IPS DF 6.9 (cell line): ENCODE measurements around the gene PRRT4.

Source experiments
- DNase-seq: peaks from one replicate; pipeline ENCODE4 v3.0.0-alpha.2; 2013; ENCODE audit warnings: low read depth, low spot score
- H3K27ac ChIP-seq: one replicate; pipeline ENCODE4 v1.5.1; 2013; ENCODE audit warnings: low read length, control low read depth
- H3K27me3 ChIP-seq: 2 replicates; pipeline ENCODE4 v1.6.1; 2013; ENCODE audit warnings: mild to moderate bottlenecking, low read length; ENCODE audit not compliant: control insufficient read depth, insufficient read depth
- H3K36me3 ChIP-seq: 2 replicates; pipeline ENCODE4 v1.6.1; 2013; ENCODE audit warnings: low read length; ENCODE audit not compliant: control insufficient read depth, insufficient read depth
- H3K4me1 ChIP-seq: 2 replicates; pipeline ENCODE4 v1.6.1; 2013; ENCODE audit warnings: low read length; ENCODE audit not compliant: control insufficient read depth, insufficient read depth
- H3K4me3 ChIP-seq: 2 replicates; pipeline ENCODE4 v1.5.1; 2013; ENCODE audit warnings: mild to moderate bottlenecking, low read length
- H3K9me3 ChIP-seq: 2 replicates; pipeline ENCODE4 v1.6.1; 2013; ENCODE audit warnings: low read length, inconsistent platforms; ENCODE audit not compliant: control insufficient read depth, insufficient read depth
- WGBS: extraction: QIAGEN DNeasy Blood & Tissue Kit; methylation state at CpG from one replicate; pipeline ENCODE4 v1.1.7; 2013; ENCODE audit warnings: mixed read lengths, missing lambda C conversion rate; ENCODE audit not compliant: insufficient read length, insufficient coverage; 5-methylcytosine and 5-hydroxymethylcytosine counted together

The PRRT4 gene

DNA sequence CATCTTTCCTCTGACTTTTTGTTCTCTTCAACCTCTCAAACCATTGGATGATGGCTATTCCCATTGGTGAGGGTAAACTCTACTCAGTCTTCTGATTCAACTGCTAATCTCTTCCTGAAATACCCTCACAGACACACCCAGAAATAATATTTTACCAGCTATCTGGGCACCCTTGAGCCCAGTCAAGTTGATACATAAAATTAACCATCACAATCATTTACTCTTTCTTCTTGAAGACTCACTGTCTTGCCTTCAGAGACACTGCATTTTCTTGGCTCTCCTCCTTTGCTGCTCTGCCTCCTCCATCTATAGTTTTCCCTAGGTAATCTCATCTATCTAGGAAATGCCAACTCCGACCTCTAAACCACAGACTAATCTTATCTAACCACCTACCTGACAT lies 12.6 kb upstream of the PRRT4 start:
- no CpG with 5 or more reads among the region's 1 CpG for WGBS

DNA sequence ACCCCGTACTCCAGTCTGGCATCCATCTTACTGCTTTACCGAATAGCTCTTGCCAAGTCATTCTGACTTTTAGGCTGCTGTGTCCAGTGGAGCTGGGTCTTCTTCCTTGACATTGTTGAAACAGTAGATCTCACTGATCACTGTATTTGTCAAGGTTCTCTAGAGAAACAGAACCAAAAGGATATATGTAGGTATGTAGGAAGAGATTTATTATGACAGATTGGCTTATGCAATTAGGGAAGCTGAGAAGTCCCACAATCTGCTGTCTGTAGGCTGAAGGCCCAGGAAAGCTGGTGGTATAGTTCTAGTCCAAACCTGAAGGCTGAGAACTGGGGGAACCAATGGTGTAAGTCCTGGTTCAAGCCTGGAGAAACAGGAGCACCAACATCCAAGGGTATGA lies 12.1 kb upstream of the PRRT4 start:
- H3K27ac ChIP-seq = no peak overlapping the region
- H3K4me1 ChIP-seq = no peaks in the 10 kb centered on the region
- DNase-seq = no peak
- no peaks in the 10 kb centered on the region for H3K36me3 ChIP-seq
- no peaks in the 10 kb centered on the region for H3K9me3 ChIP-seq
- no CpG with 5 or more reads among the region's 2 CpGs for WGBS
- H3K4me3 ChIP-seq = no peak overlapping the region
- no peaks in the 10 kb centered on the region for H3K27me3 ChIP-seq

More for the DNA sequence above, 12.6 kb upstream of the PRRT4 start:
- Histone ChIP-seq H3K27me3 (no peaks in the 10 kb centered on the region), H3K4me3 (no peak overlapping the region), H3K27ac (no peak overlapping the region), H3K9me3 (no peaks in the 10 kb centered on the region), H3K4me1 (no peaks in the 10 kb centered on the region), H3K36me3 (no peaks in the 10 kb centered on the region)
- no peak for DNase-seq

DNA sequence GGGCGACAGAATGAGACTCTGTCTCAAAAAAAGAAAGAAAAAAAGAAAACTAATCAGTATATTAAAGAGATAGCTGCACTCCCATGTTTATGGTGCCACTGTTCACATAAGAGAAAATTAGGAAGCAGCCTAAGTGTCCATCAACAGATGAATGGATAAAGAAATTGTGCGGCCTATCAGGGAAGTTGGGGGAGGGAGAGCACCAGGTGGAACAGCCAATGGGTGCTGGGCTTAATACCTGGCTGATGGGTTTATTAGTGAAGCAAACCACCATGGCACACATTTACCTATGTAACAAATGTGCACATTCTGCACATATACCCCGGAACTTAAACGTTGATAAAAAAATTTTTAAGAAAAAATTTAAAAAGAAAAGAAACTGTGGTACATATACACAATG lies 9.0 kb upstream of the PRRT4 start:
- Histone ChIP-seq H3K27ac (no peak overlapping the region), H3K4me1 (no peaks in the 10 kb centered on the region), H3K27me3 (peaks cover 5% of the 10 kb centered on the region; the same call in 1 of the 2 replicates), H3K9me3 (no peaks in the 10 kb centered on the region), H3K4me3 (no peak overlapping the region), H3K36me3 (no peaks in the 10 kb centered on the region)
- no CpG with 5 or more reads among the region's 4 CpGs for WGBS
- no peak for DNase-seq

DNA sequence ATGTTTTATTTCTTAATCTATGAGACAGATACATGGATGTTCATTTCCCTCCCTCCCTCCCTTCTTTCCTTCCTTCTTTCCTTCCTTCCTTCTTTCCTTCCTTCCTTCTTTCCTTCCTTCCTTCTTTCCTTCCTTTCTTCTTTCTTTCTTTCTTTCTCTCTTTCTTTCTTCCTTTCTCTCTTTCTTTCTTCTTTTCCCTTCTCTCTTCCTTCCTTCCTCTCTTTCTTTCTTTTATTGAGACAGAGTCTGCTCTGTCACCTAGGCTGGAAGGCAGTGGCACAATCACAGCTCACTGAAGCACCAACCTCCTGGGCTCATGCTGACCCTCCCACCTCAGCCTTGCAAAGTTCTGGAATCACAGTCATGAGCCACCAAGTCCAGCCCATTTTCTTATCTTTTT lies 5.5 kb upstream of the PRRT4 start:
- Histone ChIP-seq H3K4me1 (0 out of 2 replicates have a peak, but pooled peaks cover 1% of the 10 kb centered on the region), H3K27me3 (peaks cover 31% of the 10 kb centered on the region), H3K4me3 (no peak overlapping the region), H3K27ac (no peak overlapping the region), H3K36me3 (no peaks in the 10 kb centered on the region), H3K9me3 (no peaks in the 10 kb centered on the region)
- DNase-seq = no peak

DNA sequence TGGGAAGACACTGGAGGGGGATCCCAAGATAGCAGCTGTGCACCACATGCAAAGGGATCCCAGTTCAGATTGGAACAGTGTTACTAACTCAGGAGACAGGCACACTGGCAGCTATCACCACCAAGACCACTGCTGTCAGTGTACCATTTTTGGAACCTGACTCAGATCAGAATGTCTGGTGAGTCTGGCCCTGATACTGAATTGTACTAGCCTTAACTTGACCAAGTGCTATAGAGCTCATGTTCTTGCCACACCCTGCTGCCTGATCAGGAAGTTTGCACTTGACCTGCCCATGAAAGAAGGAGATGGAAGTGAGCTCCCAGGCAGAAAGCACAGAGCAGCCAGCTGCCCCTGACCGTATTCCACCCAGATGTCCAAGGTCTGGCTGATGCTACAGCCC lies 4.8 kb upstream of the PRRT4 start:
- Histone ChIP-seq H3K4me1 (0 out of 2 replicates have a peak, but pooled peaks cover 1% of the 10 kb centered on the region), H3K9me3 (no peaks in the 10 kb centered on the region), H3K36me3 (no peaks in the 10 kb centered on the region), H3K27me3 (peaks cover 36% of the 10 kb centered on the region), H3K4me3 (no peak overlapping the region), H3K27ac (no peak overlapping the region)
- DNase-seq = no peak
- no CpG with 5 or more reads among the region's 1 CpG for WGBS

DNA sequence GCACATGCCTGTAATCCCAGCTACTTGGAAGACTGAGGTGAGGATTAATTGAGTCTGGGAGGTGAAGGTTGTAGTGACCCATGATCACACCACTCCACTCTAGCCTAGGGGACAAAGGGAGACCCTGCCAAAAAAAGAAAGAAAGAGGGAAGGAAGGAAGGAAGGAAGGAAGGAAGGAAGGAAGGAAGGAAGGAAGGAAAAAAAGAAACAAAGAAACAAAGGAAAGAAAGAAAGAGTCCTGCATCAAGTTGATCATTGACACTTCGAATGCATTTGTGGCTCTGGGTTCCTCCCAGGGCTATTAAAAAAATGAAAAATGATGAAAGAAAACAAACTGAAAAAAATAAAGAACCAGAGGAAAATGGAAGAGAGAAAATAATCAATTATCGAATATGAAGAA lies 3.9 kb upstream of the PRRT4 start:
- DNase-seq = no peak
- H3K27ac ChIP-seq = no peak overlapping the region
- no peaks in the 10 kb centered on the region for H3K9me3 ChIP-seq
- 0 out of 2 replicates have a peak, but pooled peaks cover 1% of the 10 kb centered on the region for H3K4me1 ChIP-seq
- H3K27me3 ChIP-seq = peaks cover 42% of the 10 kb centered on the region
- WGBS = no CpG with 5 or more reads among the region's 2 CpGs
- H3K36me3 ChIP-seq = no peaks in the 10 kb centered on the region
- H3K4me3 ChIP-seq = no peak overlapping the region

DNA sequence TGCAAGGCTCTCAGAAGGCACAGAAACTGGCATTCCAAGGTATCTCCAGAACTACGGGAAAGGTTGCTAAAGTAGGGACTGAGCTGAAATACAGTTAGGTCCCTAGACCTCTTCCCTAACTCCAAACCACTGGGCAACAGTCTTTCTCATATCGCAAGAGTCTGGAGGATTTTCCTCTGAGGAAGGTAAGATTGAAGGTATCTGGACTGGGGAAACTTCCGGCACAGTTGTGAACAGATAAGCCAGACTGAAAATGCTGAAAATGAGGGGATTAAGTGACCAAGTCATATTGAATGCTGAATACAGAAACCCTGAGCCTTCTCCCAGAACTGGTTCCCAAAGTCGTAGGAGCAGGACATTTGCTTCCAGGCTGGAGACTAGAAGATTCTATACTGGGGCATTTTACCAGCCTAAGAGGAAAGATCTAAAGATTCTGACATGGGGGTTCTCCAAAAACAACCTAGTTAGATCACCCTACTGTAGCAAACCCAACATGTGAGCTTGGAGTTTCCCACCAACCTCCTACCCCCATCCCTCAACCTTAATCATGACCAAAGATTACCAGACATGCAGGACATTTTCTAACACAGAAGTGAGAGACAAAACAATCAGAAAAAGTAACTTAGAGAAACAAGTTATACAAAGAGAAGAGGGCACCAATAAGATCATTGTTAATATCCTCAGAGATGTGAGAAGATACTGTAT lies 2.8 kb upstream of the PRRT4 start:
- Histone ChIP-seq H3K9me3 (no peaks in the 10 kb centered on the region), H3K27me3 (peaks cover 45% of the 10 kb centered on the region), H3K36me3 (no peaks in the 10 kb centered on the region), H3K27ac (no peak overlapping the region), H3K4me1 (0 out of 2 replicates have a peak, but pooled peaks cover 3% of the 10 kb centered on the region), H3K4me3 (no peak overlapping the region)
- no peak for DNase-seq
- no CpG with 5 or more reads among the region's 4 CpGs for WGBS

DNA sequence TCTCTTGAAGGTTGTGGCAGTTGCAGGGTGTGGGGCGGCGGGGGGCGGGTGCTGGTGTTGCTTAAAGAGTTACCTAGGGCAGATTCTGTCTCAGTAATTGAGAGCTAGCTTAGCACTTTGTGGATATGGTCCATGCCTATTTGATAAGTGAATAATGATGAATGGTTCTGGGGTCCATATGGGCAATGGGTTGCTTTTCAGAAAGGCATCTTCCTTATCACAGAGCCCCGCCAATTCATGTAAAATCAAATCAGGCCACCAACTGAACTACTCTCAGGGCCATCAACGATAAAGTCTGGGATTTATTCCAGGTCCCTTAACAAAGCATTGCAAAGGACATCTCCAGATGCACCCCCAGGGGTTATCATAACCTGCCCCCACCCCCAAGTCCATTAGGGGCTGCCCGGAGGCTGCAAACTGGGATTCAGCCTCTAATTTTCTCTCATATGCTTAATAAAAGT lies 1.8 kb upstream of the PRRT4 start:
- H3K36me3 ChIP-seq = no peaks in the 10 kb centered on the region
- H3K4me1 ChIP-seq = 0 out of 2 replicates have a peak, but pooled peaks cover 3% of the 10 kb centered on the region
- no peak overlapping the region for H3K4me3 ChIP-seq
- H3K27me3 ChIP-seq = peaks cover 45% of the 10 kb centered on the region
- no peak for DNase-seq
- no peaks in the 10 kb centered on the region for H3K9me3 ChIP-seq
- WGBS = no CpG with 5 or more reads among the region's 6 CpGs
- no peak overlapping the region for H3K27ac ChIP-seq

DNA sequence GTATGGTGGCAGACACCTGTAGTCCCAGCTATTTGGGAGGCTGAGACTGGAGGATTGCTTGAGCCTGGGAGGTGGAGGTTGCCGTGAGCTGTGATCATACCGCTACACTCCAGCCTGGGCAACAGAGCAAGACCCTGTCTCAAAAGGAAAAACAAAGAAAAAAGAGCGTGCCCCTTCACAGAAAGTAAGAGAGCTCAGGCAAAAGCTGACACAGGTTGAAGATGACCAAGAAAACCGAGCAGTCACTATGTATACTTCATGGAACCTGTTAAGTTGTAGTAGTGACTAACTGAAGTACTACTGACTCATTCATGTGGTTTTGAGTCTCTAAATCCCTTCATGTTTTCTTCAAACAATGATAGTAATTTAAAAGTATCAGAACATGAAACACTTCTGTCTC lies 1.2 kb upstream of the PRRT4 start:
- no peaks in the 10 kb centered on the region for H3K36me3 ChIP-seq
- WGBS = no CpG with 5 or more reads among the region's 4 CpGs
- H3K27ac ChIP-seq = no peak overlapping the region
- DNase-seq = no peak
- H3K27me3 ChIP-seq = peaks cover 45% of the 10 kb centered on the region
- no peaks in the 10 kb centered on the region for H3K9me3 ChIP-seq
- no peak overlapping the region for H3K4me3 ChIP-seq
- 0 out of 2 replicates have a peak, but pooled peaks cover 3% of the 10 kb centered on the region for H3K4me1 ChIP-seq

DNA sequence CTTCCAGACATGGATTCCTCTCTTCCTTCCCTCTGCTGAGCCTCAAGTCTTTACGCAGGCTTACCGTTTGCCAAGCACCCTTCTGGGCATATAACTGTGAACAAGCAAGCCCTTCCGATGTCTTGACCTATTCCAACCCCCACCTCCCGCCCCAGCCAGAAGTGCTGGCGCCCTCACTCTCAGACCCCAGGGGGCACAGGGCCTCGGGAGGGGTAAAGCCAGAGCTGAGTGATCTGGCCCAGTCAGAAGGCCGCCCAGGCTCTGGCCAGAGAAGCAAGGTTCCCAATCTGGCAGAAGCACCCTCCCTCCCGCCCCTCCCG lies 1.2 kb downstream of the PRRT4 start:
- no peak for DNase-seq
- no peak overlapping the region for H3K4me3 ChIP-seq
- no CpG with 5 or more reads among the region's 9 CpGs for WGBS
- peaks cover 39% of the 10 kb centered on the region for H3K27me3 ChIP-seq
- 0 out of 2 replicates have a peak, but pooled peaks cover 4% of the 10 kb centered on the region for H3K4me1 ChIP-seq
- H3K36me3 ChIP-seq = no peaks in the 10 kb centered on the region
- H3K27ac ChIP-seq = no peak overlapping the region
- no peaks in the 10 kb centered on the region for H3K9me3 ChIP-seq

DNA sequence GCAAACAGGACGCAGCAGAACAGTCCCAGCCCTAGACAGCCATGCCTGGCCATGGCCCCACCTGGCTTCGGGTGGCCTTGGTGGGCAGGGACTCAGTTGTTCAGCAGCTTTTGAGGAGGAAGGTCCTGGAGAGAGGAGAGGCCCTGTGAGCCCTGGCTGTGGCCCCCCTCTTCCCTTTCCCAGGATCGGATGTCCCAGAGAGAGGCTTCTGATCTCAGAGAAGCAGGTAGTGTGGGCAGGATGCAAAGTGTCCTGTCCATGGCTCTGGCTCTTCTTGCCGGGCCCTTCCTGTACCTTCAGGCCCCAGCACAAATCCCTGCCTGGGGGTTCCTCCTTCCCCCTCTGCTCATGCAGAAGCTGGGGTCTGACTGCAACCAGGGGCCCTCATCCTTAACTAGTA lies 1.6 kb downstream of the PRRT4 start:
- no peak overlapping the region for H3K27ac ChIP-seq
- H3K27me3 ChIP-seq = peaks cover 37% of the 10 kb centered on the region
- DNase-seq = no peak
- H3K4me1 ChIP-seq = 0 out of 2 replicates have a peak, but pooled peaks cover 4% of the 10 kb centered on the region
- no peaks in the 10 kb centered on the region for H3K9me3 ChIP-seq
- no CpG with 5 or more reads among the region's 4 CpGs for WGBS
- H3K36me3 ChIP-seq = no peaks in the 10 kb centered on the region
- H3K4me3 ChIP-seq = no peak overlapping the region
